NCI-H446 (cell line): ENCODE results near the gene TUBA1C.
"Not testable (repeated sequence)": the region's sequence is repeated elsewhere in the genome, so short reads cannot be mapped to it uniquely, and the experiment has no call there.

Source experiments
- DNase-seq, 2 experiments: peaks; one replicate each; lab custom pipeline; 2025; lab: John Stamatoyannopoulos, UW

Gene TUBA1C

DNA sequence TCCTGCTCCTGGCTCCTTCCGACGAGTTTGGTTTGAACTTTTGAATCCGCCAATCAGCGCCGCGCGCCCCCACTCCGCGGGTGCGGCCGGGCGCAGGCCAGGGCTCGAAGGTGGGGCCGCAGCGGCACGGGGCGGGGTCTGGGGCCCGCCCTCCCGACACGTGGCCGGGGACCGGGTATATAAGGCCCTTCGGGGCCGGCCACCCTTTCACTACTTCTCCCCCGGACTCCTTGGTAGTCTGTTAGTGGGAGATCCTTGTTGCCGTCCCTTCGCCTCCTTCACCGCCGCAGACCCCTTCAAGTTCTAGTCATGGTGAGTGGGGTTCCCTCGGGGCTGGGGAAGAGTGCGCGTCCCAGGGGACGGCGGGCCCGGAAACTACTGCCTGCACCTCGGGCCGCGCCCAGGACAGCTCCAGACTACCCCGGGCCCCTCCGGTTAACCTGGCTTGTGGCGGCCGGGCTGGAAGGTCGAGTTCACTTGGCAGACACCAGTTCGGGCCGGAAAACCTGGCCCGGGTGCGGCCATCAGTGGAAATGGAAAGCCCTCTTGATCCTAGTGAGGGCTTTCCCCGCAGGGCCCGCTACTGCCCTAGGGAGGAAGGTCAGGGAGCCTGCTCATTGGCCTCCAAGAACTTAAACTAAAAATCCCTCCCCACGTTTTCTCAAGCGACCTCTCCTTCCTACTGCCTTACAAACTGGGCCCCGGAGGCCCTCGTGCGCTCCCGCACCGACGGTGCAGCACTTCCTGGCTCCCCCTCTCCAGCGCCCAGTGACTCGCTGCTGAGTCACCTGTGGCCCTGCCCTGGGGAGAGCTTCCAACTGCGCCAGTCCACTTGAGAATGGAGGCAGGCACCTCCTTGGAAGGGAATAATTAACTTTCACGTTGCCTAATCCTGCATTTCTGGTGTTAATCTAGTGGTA lies at the start of gene TUBA1C:
Gene TUBA1C (plus strand): TSS at position 210 of the 920 bp plus-strand sequence. CDS start 100 bp downstream, at position 310.
- peak; percentile 81 to 95 for DNase-seq

DNA sequence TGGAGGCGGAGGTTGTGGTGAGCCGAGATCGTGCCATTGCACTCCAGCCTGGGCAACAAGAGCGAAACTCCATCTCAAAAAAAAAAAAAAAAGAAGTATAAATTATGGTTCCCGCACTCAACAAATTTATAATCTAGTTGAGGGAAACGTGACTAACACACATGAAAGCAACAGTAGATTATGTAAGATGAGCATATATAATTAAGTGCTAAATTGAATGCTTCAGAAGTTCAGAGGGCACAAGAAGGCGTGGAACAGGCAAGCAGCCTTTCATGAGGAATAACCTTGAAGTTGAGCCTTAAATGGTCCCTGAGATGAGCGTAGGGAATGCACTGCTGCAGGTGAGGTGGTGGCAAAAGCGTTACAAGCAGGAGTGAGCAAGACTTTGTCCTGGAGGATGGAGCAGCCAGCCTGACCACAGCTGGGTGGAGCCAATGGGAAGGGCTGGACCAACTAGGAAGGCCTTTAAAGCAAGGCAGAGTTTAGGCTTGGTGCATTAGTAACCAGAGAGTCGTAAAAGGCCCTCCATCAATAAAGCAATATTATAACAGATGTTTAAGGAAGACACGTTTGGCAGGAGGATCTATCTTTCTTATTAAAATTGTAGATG lies 45.4 kb upstream of the TUBA1C start:
- DNase-seq = no peak

DNA sequence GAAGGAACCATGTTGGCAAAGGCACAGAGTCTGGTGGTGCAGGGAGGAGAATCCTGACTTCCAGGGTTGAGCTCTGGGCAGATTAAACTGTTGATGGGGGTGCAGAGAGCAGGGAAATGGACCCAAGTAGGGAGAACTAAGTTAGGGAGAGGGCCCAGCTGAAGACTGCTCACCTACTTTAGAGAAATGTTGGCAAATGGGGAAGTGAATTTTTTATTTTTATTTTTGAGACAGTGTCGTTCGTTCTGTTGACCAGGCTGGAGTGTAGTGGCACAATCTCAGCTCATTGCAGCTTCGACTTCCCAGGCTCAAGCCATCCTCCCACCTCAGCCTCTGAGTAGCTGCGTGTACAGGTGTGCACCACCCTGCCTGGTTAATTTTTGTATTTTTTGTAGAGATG lies 43.9 kb upstream of the TUBA1C start:
- DNase-seq = no peak

DNA sequence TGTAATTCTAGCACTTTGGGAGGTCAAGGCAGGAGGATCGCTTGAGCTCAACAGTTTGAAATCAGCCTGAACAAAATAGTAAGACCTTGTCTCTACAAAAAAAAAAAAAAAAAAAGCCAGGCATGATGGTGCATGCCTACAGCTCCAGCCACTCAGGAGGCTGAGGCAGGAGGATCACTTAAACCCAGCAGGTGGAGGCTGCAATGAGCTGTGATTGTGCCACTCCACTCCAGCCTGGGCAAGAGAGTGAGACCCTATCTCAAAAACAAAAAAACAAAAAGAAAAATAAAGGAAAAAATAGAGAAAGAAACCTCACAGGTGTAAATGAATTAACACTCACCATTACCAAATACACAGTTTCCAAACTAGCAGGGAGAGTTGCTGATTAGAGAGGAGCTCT lies 41.8 kb upstream of the TUBA1C start:
- no peak for DNase-seq

DNA sequence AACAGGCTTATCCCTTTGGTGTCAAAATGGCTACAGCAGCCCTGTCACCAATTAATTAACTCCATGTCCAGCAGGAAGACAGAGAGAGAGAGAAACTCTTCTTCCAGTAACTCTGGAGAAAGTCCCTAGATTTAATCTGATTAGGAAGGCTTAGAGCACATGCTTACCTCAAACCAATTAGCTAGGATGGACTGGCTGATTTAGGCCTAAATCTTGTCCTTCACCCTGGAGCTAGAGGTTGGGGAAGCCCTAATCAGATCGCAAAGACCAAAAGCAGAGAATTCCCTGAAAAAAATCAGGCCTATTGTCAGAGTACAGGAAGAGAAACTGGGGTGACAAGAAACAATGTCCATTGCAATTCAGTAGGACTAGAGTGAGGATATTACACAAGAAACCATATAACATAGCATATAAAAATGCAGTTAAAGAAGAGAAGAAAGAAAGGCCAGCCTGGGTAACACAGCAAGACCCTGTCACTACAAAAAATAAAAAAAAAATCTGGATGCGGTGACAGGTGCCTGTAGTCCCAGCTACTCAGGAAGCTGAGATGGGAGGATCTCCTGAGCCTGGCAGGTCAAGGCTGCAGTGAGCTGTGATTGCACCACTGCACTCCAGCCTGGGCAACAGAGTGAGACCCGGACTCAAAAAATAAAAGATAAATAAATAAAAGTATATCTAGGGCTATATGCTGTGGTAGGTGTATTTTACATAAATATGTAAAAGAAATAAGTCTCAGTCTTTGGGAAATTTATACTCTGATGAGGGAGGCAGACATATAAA lies 41.1 kb upstream of the TUBA1C start:
- DNase-seq = no peak

DNA sequence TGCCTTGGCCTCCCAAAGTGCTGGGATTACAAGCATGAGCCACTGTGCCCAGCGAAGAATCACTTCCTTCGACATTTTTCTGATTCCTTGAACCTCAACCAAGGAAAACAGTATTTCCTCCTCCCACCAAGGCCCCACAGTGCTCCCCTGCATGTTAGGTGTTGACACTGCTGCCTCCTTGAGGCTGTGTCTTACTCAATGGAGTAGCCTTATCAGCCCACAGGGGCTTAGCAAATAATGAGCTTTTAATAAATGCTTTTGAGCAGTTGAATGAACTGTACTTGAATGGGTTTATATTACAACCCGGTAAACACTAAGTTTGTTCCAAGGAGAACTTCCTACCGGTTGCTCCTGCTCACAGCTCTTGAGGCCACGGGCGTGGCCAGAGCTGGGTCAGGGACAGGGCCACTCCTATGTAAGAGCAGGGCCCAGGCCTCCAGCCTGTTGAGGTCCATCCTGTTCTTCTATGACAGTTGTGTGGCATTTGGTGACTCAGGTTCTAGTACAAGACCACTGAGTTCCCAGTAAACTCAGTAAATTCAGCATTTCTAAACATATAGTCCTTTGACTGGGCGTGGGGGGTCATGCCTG lies 39.2 kb upstream of the TUBA1C start:
- DNase-seq = peak in 1 of 2 experiments; percentile 8

DNA sequence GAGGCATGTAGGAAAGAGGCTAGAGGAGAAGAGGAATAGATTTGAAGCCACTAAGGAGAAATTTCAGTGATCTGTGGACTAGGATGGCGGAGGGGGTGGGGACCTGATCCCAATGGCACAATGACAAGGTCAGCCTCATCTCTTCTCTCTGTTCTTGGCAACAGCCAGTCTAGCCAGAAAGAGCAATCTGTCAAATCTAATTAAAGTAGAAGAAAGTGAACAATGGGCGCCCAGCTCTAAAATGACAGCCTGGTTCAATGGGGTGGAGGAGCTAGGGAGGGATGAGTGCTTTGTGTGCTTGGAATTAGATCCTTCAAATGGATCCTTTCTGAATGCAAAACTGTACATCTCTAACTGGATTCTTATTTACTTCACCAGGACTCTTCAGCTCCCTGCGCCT lies 37.2 kb upstream of the TUBA1C start:
- peak; percentile 58 to 80 for DNase-seq

DNA sequence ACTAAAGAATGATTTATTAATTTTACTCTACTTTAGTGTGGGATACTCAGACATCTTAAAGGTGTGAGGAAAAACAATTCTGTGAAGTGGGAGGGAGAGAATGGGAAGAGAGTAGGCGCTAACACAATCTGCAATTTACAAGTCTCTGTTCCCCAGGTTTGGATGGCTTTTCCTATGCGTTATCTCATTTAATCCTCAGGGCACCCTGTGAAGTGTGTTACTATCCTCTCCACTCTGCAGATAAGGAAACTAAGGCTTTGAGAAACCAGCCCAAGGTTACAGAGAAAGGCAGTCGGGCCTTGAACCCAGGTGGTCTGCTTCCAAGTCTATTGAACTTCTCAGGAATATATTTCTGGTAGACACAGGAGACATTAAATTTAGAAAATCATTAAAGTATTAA lies 36.2 kb upstream of the TUBA1C start:
- no peak for DNase-seq

DNA sequence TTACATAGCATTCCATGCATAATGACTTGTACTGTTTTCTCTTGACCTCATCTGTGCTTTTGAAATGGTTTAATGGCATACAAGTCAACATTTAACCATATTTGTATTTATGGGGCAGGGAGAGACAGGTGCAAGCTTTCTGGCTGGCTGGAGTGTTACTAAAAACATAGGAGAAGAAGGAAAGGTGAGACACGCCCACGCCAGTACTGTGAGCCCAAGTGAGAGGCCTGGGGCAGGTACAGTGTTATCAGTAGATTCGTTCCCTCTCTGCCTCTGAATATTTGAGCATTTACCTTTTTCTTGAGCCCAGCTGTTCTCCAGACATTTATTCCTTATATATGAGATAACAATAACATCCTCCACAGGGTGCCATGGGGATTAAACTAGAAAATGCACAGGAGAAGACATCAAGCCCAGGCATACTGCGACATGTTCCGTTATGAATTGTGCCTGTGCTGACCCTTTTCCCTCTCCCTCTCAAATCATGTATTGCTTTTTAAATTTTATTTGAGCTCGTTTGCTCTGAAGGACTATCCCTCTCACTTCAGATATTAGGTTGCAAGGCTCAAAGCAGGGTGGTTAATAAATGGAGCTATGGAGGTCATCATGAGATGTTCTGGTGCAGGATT lies 34.6 kb upstream of the TUBA1C start:
- DNase-seq = no peak

DNA sequence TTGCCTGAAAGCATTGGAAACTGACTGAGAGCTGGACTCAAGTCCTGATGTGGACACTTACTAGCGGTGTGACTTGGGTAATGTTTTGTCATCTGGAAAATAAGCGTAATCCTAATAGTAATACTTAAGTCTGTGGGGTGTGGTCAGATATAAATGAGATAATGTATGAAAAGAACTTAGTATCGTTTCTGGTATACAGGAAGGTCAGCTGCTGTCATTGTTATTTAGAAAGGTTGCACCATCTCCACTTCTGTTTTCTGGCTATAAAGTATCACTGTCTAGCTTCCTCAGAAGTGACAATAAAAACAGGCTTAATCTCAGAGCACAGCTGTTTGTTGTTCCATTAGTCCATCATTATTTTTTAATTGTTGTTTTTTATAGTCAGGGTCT lies 34.1 kb upstream of the TUBA1C start:
- DNase-seq = no peak

DNA sequence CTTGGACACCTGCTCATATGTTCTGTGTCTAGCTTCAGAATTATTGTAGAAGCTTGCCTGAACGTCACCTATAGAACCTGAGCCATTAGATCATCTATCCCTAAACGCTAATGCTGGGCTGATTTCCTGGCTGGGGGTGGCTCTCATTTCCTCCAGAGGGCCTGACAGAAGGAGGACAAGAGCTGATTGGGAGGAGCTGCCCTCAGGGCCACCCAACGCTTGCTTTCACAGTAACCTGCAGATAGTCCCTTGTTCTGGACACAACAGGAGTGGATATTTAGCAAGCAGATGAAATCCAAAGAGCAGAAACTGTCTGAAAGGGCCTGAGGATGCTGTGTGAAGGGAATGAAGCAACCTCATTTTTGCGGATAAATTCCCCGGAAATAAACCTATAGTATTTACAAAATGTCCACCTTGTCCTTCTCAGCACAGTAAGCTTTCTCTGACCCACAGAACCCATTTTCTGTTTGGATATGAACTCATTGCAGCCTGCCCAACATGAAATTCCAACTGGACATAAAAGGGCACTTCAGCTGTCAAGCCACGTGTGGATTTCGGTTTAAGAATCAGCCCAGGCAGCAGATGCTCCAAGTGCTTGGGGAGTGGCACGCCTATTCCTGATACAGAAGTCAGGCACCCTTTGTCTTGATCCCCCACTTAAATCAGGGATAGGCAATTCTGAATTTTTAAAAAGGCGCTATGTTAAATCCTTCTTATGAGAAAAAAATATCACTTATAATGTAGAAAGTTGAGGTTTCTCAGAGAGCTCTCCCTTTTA lies 32.8 kb upstream of the TUBA1C start:
- peak; percentile 23 to 33 for DNase-seq

DNA sequence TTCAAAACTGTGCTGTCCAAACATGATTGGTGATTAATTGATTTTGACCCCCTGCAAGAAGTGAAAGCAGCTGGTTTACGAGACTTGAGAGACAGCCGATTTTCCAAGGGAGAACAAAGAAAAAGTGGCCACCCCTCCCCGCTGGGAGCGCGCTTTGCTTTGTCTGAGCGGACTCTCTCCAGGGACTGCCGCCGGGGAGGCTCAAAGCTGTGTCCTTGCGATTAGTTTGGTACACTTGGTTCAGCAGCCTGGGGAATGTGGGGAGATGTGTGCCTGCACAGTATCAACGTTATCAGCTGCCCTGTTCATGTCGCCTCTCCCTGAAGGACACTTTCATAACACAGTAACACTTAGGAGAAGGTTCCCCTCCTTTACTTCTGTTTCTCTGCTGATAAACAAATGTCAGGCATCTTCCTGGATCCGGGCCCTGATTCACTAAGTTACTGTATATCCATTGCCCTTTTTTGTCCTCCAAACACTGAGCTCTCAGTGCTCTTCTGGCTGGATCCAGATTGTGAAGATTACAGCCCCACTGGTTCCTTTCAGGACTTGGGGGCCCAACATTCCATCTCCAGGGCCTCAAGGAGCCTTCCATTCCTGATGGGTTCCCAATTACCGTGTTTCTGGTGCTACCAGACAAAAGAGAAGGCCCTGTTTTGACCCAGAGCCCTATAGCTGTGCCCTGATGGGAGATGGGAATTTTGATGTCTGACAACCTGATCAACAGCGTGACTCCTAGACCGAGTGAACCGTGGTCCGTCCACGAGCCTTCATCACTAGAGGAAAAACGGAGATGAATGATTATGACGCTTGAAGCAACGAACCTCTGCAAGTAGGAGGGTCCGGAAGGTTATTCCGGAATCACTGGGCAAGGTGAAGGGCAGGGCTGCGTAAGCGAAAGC lies 31.7 kb upstream of the TUBA1C start:
- peak; percentile 66 to 73 for DNase-seq

DNA sequence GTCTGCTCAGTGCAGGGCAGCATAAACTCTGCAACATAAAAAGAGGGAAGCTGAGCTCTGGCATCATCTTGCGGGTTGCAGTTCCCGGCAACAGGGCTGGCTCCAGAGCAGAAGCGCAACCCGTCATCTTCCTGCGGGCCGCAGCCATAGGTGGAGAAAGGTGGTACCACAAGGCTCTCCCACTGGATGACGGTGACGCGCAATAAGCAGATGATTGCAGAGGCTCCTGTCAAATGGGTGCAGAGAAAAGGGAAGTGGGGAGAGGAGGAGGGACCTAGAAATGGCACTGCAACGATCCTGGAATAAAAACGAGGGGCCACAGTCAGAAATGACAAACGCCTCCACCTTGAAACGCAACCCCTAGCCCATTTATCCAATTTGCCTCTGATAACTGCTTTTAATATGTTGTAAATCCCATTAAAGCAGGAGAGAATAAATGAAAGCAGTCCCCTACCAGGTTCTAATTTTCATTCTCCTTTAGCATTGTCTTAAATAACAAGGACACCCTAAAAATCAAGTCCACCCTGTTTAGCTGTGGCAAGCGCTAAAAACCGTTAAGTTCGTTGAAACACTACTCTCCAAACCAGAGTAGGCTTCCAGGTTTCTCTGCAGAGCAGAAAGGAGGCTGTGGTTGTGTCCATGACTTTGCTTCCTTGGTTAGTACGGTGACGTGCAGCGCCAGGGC lies 30.9 kb upstream of the TUBA1C start:
- DNase-seq = peak; percentile 87 to 91

DNA sequence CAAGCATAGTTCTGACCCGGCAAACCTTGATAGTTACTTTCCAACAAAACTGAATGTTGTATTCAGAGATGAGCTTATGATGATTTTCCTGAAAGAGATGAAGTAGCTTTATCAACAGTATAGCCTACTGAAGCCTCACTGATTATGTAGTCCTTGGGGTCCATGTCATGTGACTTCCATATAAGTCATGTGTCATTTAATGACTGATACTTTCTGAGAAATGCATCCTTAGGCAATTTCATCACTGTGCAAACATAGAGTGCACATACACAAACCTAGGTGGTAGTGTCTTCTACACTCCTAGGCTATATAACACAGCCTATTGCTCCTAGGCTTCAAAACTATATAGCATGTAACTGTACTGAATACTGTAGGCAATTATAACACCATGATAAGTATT lies 28.5 kb upstream of the TUBA1C start:
- no peak for DNase-seq

DNA sequence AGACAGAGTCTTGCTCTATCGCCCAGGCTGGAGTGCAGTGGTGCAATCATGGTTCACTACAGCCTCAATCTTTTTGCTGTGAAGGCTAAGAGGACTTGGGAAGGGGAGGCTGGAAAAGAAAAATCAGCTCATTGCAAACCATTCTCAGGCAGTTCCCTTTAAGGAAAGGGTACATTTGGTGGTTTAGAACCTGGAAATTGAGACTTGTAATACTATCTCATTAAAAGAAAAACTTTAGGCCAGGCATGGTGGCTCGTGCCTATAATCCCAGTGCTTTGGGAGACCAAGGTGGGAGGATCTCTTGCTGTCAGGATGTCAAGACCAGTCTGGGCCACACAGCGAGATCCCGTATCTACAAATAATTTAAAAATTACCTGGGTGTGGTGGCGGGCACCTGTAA lies 21.3 kb upstream of the TUBA1C start:
- DNase-seq = no peak

DNA sequence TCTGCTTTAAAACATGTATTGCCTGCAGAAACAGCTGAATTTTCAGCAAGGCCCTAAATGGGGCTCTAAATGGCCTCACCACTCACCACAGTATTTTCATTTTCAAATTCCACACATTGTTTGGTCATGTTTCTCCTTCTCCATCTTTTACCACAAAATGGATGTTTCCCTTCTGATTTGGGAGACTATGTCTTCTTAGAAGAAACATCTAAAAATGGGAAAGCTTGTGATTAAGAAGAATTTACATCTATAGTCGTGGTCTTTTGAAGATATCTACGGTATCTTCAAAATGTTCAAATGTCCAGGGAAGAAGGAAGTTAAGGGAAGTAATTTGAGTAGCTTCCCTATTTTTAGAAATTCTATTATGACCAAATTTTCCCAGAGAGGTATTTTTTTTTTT lies 20.7 kb upstream of the TUBA1C start:
- no peak for DNase-seq

DNA sequence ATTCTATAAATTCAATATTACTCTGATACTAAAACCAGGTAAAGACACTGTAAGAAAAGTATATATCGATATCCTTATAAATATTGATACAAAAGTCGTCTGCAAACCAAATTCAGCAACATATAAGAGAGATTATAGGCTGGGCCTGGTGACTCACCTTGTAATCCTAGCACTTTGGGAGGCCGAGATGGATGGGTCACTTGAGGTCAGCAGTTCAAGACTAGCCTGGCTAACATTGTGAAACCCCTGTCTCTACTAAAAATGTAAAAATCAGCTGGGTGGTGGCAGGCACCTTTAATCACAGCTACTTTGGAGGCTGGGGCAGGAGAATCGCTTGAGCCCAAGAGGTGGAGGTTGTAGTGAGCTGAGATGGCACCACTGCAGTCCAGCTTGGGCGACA lies 13.5 kb upstream of the TUBA1C start:
- no peak for DNase-seq

DNA sequence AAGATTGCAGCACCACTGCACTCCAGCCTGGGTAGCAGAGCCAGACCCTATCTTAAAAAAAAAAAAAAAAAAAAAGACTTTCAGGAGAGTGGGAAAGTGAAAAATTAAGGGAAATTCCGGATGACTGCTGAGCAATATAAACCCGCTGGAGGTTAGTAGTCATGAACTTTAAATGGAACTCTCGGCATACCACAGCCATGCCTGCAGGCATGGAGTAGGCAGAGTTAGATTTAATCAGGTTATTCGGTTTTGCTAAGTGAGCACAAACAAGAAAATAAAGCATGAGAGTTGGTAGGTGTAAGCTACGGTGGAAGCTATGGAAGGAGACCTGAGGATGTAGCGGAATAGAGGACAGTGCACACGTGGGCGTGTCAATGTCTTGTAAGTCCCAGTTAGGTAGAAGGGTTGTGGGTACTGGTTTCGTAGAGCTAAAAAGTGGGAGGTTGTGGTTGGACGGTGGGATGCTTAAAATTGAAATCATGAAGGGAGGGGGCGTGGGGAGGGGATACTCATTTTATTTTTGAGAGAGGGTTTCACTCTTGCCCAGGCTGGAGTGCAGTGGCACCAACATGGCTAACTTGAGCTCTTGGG lies 11.8 kb upstream of the TUBA1C start:
- DNase-seq = no peak

DNA sequence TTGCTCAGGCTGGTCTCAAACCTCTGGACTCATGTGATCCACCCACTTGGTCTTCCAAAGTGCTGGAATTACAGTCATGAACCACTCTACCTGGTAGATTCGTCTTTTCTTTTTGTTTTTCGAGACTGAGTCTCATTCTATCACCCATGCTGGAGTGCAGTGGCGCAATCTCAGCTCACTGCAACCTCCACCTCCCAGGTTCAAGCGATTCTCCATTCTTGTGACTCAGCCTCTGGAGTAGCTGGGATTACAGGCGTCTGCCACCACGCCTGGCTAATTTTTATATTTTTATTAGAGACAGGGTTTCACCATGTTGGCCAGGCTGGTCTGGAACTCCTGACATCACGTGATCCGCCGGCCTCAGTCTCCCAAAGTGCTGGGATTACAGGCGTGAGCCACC lies 9.4 kb upstream of the TUBA1C start:
- not testable (repeated sequence) for DNase-seq
